ENCODE data around the gene KLHL29.

The KLHL29 gene

GRCh38 chr2:23619941-23620340, 235.0 kb downstream of the KLHL29 start:
- no peak for DNase-seq (ENCODE audit: low spot score)
- ChIA-PET POLR2A (ENCODE audit: low non-redundant PET) (no interaction called here), CTCF (no interaction called here)
- no peak overlapping the region for H3K27ac ChIP-seq
- no peak for TF ChIP-seq CTCF (conservative IDR thresholded peaks at IDR 0.05; ENCODE audit: low read depth)

GRCh38 chr2:23620841-23621341, 235.9 kb downstream of the KLHL29 start:
- ChIA-PET POLR2A (ENCODE audit: low non-redundant PET) (no interaction called here), CTCF (no interaction called here)
- TF ChIP-seq CTCF (conservative IDR thresholded peaks at IDR 0.05; ENCODE audit: low read depth) = no peak
- no peak for DNase-seq (ENCODE audit: low spot score)
- no peak overlapping the region for H3K27ac ChIP-seq

- no peak overlapping the region for H3K27ac ChIP-seq
- POLR2A ChIA-PET (ENCODE audit: low non-redundant PET) = no interaction called here
- no peak for TF ChIP-seq CTCF (conservative IDR thresholded peaks at IDR 0.05; ENCODE audit: low read depth)
- CTCF ChIA-PET = no interaction called here
- no peak for DNase-seq (ENCODE audit: low spot score)
Measured at GRCh38 chr2:23621616-23622015, 236.6 kb downstream of the KLHL29 start.

GRCh38 chr2:23622466-23622865, 237.5 kb downstream of the KLHL29 start:
- POLR2A ChIA-PET (ENCODE audit: low non-redundant PET) = no interaction called here
- TF ChIP-seq CTCF (conservative IDR thresholded peaks at IDR 0.05; ENCODE audit: low read depth) = no peak
- CTCF ChIA-PET = no interaction called here
- no peak for DNase-seq (ENCODE audit: low spot score)
- H3K27ac ChIP-seq = no peak overlapping the region

- no peak for DNase-seq (ENCODE audit: low spot score)
- ChIA-PET POLR2A (ENCODE audit: low non-redundant PET) (no interaction called here), CTCF (interaction anchor here (0.6 kb wide), 1 partner anchor 117 kb away, joined by 3 read pairs; no protein-coding TSS in a partner anchor)
- no peak for TF ChIP-seq CTCF (conservative IDR thresholded peaks at IDR 0.05; ENCODE audit: low read depth)
- H3K27ac ChIP-seq = no peak overlapping the region
Measured at GRCh38 chr2:23622966-23623675, 238.1 kb downstream of the KLHL29 start.

GRCh38 chr2:23624378-23624777, 239.4 kb downstream of the KLHL29 start:
- ChIA-PET CTCF (interaction anchor here (0.6 kb wide), 2 partner anchors 11 to 148 kb away, joined by 3 to 4 read pairs; no protein-coding TSS in a partner anchor), POLR2A (ENCODE audit: low non-redundant PET) (no interaction called here)
- DNase-seq (ENCODE audit: low spot score) = no peak
- no peak overlapping the region for H3K27ac ChIP-seq
- TF ChIP-seq CTCF (conservative IDR thresholded peaks at IDR 0.05; ENCODE audit: low read depth) = peak; percentile 27

Data from RWPE1 (cell line).